Activated B cell treated with CpG ODN at 0.5 μM for 24 hours (primary cell): ENCODE results near the gene MOB1A. TPM values are rescaled to one million over a fixed set of nuclear protein-coding genes. Genes with fewer than 3 reads are reported as not detected.

Experiments
- ATAC-seq: fragments of 200-7000 bp; cut with Tn5 transposase; one replicate; pipeline ENCODE4 v1.10.0; 2021; ENCODE audit warnings: low read depth, mild to moderate bottlenecking, moderate library complexity
- CTCF ChIA-PET: fragments of 350-600 bp; sonication (Branson Sonifier 250); formaldehyde crosslinking; loops from one replicate; lab custom pipeline; 2021; ENCODE audit warnings: antibody characterized with exemption; lab: Charles Lee
- POLR2A ChIA-PET: fragments of 350-600 bp; sonication (Branson Sonifier 250); formaldehyde crosslinking; loops from one replicate; lab custom pipeline; 2021; ENCODE audit warnings: antibody characterized with exemption; lab: Charles Lee
- DNase-seq: peaks from one replicate; pipeline ENCODE4 v3.0.0; 2022
- H3K27ac Mint-ChIP-seq: one replicate; pipeline ENCODE4 v1.8.0; 2020; ENCODE audit warnings: mixed read lengths
- H3K27me3 Mint-ChIP-seq: one replicate; pipeline ENCODE4 v1.8.0; 2021; ENCODE audit warnings: mixed read lengths
- H3K36me3 Mint-ChIP-seq: one replicate; pipeline ENCODE4 v1.8.0; 2021; ENCODE audit warnings: low read depth, mixed read lengths
- H3K4me1 Mint-ChIP-seq: one replicate; pipeline ENCODE4 v1.8.0; 2021; ENCODE audit warnings: mixed read lengths
- H3K4me3 Mint-ChIP-seq: one replicate; pipeline ENCODE4 v1.8.0; 2020; ENCODE audit warnings: mild to moderate bottlenecking, mixed read lengths
- H3K9me3 Mint-ChIP-seq: one replicate; pipeline ENCODE4 v1.8.0; 2020; ENCODE audit warnings: mixed read lengths
- CTCF ChIP-seq: fragments of 200-600 bp; IDR thresholded peaks from one replicate; pipeline ENCODE4 v1.8.0; 2022; ENCODE audit warnings: antibody characterized with exemption, mild to moderate bottlenecking
- intact Hi-C: fragments of 100-400 bp; cut with micrococcal nuclease; formaldehyde crosslinking; loops from one replicate; pipeline ENCODE4 v1.15.1; 2024
- total RNA-seq: library from RNA; stranded (reverse); gene quantifications from 2 replicates; pipeline ENCODE4 v1.2.3, GENCODE V29; 2022

The MOB1A gene
- total RNA-seq, 1 donor from 2014 or later = 318 TPM

- no peaks in the 10 kb centered on the region for H3K27me3 Mint-ChIP-seq
- peaks cover 68% of the 10 kb centered on the region for H3K36me3 Mint-ChIP-seq
- ChIA-PET POLR2A (interaction anchor here (1.1 to 1.3 kb wide), 2 partner anchors 184 to 194 kb away, joined by 3 read pairs; no protein-coding TSS in a partner anchor), CTCF (interaction anchor here (0.6 to 3.0 kb wide), 4 partner anchors 155 to 282 kb away, joined by 3 to 13 read pairs (median 3); no protein-coding TSS in a partner anchor)
- intact Hi-C loops = loop anchor here (1.0 kb wide), 2 partner anchors 197 to 281 kb away; no protein-coding TSS in a partner anchor
- no peak overlapping the region for H3K4me3 Mint-ChIP-seq
- H3K27ac Mint-ChIP-seq = no peak overlapping the region
- H3K9me3 Mint-ChIP-seq = no peaks in the 10 kb centered on the region
- no peak for TF ChIP-seq CTCF
- DNase-seq (no peak), ATAC-seq (no peak)
- H3K4me1 Mint-ChIP-seq = no peaks in the 10 kb centered on the region
Observed at GRCh38 chr2:74104839-74105238, 73.8 kb downstream of the MOB1A start.

GRCh38 chr2:74103763-74104162 is 74.9 kb downstream of the MOB1A start:
- ChIA-PET CTCF (interaction anchor here (2.2 to 3.0 kb wide), 2 partner anchors 196 to 280 kb away, joined by 6 to 13 read pairs; no protein-coding TSS in a partner anchor), POLR2A (no interaction called here)
- no peaks in the 10 kb centered on the region for H3K4me1 Mint-ChIP-seq
- intact Hi-C loops = no loop called here
- H3K4me3 Mint-ChIP-seq = no peak overlapping the region
- TF ChIP-seq CTCF = no peak
- H3K27me3 Mint-ChIP-seq = no peaks in the 10 kb centered on the region
- H3K27ac Mint-ChIP-seq = no peak overlapping the region
- H3K9me3 Mint-ChIP-seq = no peaks in the 10 kb centered on the region
- peaks cover 73% of the 10 kb centered on the region for H3K36me3 Mint-ChIP-seq
- DNase-seq (no peak), ATAC-seq (no peak)

Other genes starting within 250 kb of the MOB1A start
- gene TET3, start 194.0 kb downstream of the MOB1A start, total RNA-seq = 52.6 and 60.1 TPM in 2 replicates
- gene BOLA3, start 31.0 kb downstream of the MOB1A start, total RNA-seq = 18.8 and 19.1 TPM in 2 replicates
- 135 and 150 TPM in 2 replicates for gene MTHFD2, start 19.7 kb upstream of the MOB1A start, total RNA-seq
- 5.4 and 5.9 TPM in 2 replicates for gene SLC4A5, start 164.5 kb upstream of the MOB1A start, total RNA-seq
- 122 and 137 TPM in 2 replicates for gene DCTN1, start 201.4 kb upstream of the MOB1A start, total RNA-seq
- gene C2orf81, start 242.7 kb upstream of the MOB1A start, total RNA-seq = 3.9 and 5.5 TPM in 2 replicates
- 32.3 and 33.5 TPM in 2 replicates for gene WDR54, start 242.9 kb upstream of the MOB1A start, total RNA-seq